HG02678 (cell line): ENCODE measurements around the gene FAM25A.

Source experiments
- ATAC-seq: cut with Tn5 transposase; IDR thresholded peaks from one replicate; pipeline ENCODE4 v1.9.1; 2021; ENCODE audit warnings: mild to moderate bottlenecking, moderate library complexity; ENCODE audit not compliant: unreplicated experiment

FAM25A gene

DNA sequence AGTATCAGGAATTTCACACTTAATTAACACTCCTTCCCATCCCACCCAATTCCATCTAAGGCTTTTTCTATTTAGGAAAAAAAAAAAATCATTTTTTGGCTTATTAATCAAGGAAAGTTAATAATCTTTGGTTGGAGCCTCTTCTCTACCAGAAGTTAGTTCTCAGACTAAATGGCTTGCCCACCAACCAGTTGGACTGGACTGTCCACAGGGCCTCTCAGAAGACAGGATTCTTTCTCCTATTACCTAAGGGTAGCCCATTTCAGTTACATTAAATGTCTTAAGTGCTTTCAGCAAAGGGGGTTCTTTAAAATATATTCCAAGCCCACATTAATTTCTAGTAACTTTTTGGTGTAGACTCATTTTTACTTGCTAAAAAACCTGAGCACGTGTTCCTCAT is 39.3 kb downstream of the FAM25A start:
- ATAC-seq: no peak

DNA sequence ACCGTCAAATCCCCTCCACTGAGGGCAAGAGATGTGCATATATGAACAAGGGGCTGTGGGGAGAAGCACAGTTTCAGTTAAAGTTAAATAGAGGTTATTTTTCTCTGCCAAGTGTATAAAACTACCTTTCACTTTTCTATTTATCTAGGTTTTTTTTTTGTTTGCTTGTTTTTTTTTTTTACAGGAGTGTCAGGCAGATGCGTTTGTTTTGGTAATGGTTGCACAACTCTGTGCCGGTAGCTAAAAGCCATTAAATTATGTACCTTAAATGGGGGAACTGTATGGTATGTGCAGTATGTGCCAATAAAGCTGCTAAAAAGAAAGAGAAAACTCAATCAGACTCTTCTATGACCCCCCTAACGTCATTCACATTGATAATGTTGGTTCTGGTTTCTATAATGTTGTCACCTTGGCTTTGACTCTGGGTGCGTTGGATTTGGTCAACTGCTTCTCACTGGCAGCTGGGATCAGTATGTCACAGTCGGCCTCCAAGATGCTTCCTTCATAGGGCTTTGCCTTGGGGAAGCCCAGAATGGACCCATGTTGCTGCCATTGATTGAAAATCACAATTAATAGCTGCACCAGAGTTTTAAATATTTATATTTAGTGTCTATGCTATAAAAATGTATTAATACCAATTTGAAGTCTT is 40.3 kb downstream of the FAM25A start:
- ATAC-seq: no peak

GRCh38 chr10:87064651-87065050 is 44.6 kb downstream of the FAM25A start:
- ATAC-seq: no peak

DNA sequence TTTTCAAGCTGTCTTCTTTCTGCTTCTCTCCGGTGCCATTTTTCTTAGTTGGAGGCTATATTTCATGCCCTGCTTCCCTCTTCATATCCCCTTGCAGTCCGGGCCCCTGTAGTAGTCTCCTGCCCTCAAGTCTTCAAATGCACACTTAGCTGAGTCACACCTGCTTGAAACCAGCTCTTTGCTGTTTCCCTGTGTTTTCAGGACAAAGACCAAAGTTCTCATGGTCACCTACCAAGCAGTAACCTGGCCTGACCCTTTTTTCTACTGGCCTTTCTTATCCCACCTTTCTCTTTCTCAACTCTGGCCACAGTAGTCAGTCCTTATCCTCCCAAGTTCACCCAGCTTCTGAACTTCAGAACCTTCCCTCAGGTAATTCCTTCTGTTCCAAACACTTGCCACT is 46.1 kb downstream of the FAM25A start:
- no peak for ATAC-seq

DNA sequence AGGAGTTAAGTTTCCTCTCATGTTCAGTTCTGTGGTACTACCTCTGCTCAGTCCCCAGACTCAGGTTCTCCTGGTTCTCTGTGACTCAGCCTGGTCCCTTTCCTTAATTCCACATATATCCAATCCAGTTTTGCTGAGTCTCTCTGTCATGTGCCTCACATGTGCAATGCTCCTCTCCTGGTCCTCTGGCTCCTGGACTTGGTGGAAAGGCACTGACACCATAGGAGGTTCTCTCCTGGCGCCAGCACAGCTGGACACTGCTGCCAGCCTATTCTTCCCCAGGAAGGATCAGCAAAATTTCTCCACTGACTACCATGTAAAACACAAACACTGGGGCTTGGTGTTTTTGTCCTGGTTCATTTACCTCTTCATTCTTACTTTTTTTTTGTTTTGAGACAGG is 46.8 kb downstream of the FAM25A start:
- ATAC-seq: no peak

DNA sequence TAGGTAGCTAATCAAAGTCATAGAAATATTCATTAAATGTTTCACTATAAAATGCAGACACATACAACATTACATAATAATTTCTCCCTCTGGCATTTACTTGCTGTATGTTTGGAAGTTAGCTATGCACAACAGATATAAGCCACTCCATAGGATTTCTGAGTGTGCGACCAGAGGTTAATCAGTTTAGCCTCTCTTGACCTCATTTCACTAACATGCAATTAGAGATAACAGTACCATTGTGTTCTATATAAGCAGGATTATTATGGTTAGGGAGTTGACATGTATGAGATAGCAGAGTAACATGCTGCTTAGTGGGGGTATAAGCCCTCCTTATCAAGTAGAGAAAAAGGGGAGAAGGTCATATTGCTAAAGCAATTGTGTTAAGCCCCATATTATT is 48.2 kb downstream of the FAM25A start:
- ATAC-seq: no peak

- no peak for ATAC-seq
Observed at GRCh38 chr10:87072449-87072848, 52.4 kb downstream of the FAM25A start.
